ENCODE measurements around the gene NCOR1.

Gene NCOR1

DNA sequence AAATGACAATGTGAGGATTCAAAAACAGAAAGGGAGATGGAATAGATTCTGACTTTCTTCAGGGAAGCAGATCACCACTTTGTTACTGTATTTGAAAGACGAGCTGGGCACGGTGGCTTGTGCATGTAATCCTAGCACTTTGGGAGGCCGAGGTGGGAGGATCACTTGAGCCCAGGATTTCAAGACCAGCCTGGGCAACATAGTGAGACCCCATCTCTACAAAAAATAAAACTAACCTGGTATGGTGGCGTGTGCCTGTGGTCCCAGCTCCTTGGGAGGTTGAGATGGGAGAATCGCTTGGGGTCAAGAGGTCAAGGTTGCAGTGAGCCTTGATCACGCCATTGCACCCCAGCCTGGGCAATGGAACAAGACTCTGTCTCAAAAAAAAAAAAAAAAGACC is 35.7 kb upstream of the NCOR1 start:
- Histone ChIP-seq H3K9ac (no peak overlapping the region), H3K4me2 (no peak overlapping the region), H3K79me2 (ENCODE audit: insufficient read depth, low read depth) (no peaks in the 10 kb centered on the region), H3K4me1 (ENCODE audit: low read depth, poor library complexity, severe bottlenecking) (peaks cover 6% of the 10 kb centered on the region), H3K27me3 (ENCODE audit: insufficient read depth, low read depth) (no peaks in the 10 kb centered on the region), H3K4me3 (IDR thresholded peaks at IDR 0.05; ENCODE audit: insufficient read depth, low read depth, low read length) (no peak overlapping the region), H3K27ac (no peak overlapping the region), H2AFZ (ENCODE audit: low read depth) (no peak overlapping the region), H4K20me1 (ENCODE audit: insufficient read depth) (no peaks in the 10 kb centered on the region), H3K36me3 (ENCODE audit: insufficient read depth) (no peaks in the 10 kb centered on the region)
- TF ChIP-seq, protein P1, sequence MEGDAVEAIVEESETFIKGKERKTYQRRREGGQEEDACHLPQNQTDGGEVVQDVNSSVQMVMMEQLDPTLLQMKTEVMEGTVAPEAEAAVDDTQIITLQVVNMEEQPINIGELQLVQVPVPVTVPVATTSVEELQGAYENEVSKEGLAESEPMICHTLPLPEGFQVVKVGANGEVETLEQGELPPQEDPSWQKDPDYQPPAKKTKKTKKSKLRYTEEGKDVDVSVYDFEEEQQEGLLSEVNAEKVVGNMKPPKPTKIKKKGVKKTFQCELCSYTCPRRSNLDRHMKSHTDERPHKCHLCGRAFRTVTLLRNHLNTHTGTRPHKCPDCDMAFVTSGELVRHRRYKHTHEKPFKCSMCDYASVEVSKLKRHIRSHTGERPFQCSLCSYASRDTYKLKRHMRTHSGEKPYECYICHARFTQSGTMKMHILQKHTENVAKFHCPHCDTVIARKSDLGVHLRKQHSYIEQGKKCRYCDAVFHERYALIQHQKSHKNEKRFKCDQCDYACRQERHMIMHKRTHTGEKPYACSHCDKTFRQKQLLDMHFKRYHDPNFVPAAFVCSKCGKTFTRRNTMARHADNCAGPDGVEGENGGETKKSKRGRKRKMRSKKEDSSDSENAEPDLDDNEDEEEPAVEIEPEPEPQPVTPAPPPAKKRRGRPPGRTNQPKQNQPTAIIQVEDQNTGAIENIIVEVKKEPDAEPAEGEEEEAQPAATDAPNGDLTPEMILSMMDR (conservative IDR thresholded peaks at IDR 0.05; ENCODE audit: low read depth, low read length) = no peak

DNA sequence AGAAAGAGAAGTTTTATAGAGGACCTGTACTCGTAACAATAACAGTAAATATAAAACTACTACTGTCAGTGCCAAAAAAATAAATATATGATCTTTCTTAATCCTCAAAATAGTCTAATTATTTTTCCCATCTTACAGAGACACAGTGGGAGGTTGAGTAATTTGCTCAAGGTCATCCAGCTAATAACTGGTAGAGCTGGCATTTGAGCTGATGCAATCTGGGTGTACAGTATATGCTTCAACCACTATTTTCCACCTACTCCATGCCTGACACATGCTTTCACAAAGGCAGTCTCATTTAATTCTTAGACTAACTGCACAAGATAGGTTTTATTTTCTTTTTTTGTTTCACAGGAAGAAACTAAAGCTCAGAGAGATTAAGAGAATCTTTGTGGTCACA is 35.3 kb upstream of the NCOR1 start:
- no peak overlapping the region for H3K9ac ChIP-seq
- no peak overlapping the region for H3K4me2 ChIP-seq
- H3K4me1 ChIP-seq (ENCODE audit: low read depth, poor library complexity, severe bottlenecking) = peaks cover 6% of the 10 kb centered on the region
- no peaks in the 10 kb centered on the region for H3K27me3 ChIP-seq (ENCODE audit: insufficient read depth, low read depth)
- no peaks in the 10 kb centered on the region for H3K36me3 ChIP-seq (ENCODE audit: insufficient read depth)
- H3K4me3 ChIP-seq (IDR thresholded peaks at IDR 0.05; ENCODE audit: insufficient read depth, low read depth, low read length) = no peak overlapping the region
- H3K27ac ChIP-seq = no peak overlapping the region
- H2AFZ ChIP-seq (ENCODE audit: low read depth) = no peak overlapping the region
- TF ChIP-seq, protein P1 (conservative IDR thresholded peaks at IDR 0.05; ENCODE audit: low read depth, low read length) = no peak
- H4K20me1 ChIP-seq (ENCODE audit: insufficient read depth) = no peaks in the 10 kb centered on the region
- no peaks in the 10 kb centered on the region for H3K79me2 ChIP-seq (ENCODE audit: insufficient read depth, low read depth)

DNA sequence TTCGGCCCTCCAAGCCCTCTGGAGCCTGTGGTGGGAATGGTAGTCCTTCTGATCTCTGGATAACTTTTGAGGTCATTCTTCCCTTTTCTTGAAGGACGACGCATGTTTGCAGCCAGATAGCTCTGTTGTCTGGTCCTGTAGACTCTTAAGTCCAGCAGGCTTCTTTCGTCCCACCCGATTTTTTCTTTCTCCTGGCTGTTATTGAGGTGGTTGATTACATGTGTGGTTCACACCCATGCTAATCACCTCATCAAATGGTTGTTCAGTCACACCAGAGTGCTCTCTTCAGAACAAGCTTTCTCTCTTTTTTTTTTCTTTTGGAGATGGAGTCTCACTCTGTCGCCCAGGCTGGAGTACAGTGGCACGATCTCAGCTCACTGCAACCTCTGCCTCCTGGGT is 32.3 kb upstream of the NCOR1 start:
- TF ChIP-seq, protein P1 (conservative IDR thresholded peaks at IDR 0.05; ENCODE audit: low read depth, low read length) = no peak
- Histone ChIP-seq H3K27ac (no peak overlapping the region), H3K9ac (no peak overlapping the region), H3K4me2 (no peak overlapping the region), H3K79me2 (ENCODE audit: insufficient read depth, low read depth) (no peaks in the 10 kb centered on the region), H2AFZ (ENCODE audit: low read depth) (no peak overlapping the region), H3K27me3 (ENCODE audit: insufficient read depth, low read depth) (no peaks in the 10 kb centered on the region), H3K36me3 (ENCODE audit: insufficient read depth) (no peaks in the 10 kb centered on the region), H3K4me3 (IDR thresholded peaks at IDR 0.05; ENCODE audit: insufficient read depth, low read depth, low read length) (no peak overlapping the region), H3K4me1 (ENCODE audit: low read depth, poor library complexity, severe bottlenecking) (peaks cover 6% of the 10 kb centered on the region), H4K20me1 (ENCODE audit: insufficient read depth) (no peaks in the 10 kb centered on the region)

GRCh38 chr17:16243801-16244567 is 28.6 kb upstream of the NCOR1 start:
- no peak overlapping the region for H2AFZ ChIP-seq (ENCODE audit: low read depth)
- no peaks in the 10 kb centered on the region for H4K20me1 ChIP-seq (ENCODE audit: insufficient read depth)
- H3K4me1 ChIP-seq (ENCODE audit: low read depth, poor library complexity, severe bottlenecking) = no peaks in the 10 kb centered on the region
- H3K36me3 ChIP-seq (ENCODE audit: insufficient read depth) = no peaks in the 10 kb centered on the region
- H3K79me2 ChIP-seq (ENCODE audit: insufficient read depth, low read depth) = no peaks in the 10 kb centered on the region
- TF ChIP-seq, protein P1 (conservative IDR thresholded peaks at IDR 0.05; ENCODE audit: low read depth, low read length) = no peak
- no peak overlapping the region for H3K4me3 ChIP-seq (IDR thresholded peaks at IDR 0.05; ENCODE audit: insufficient read depth, low read depth, low read length)
- no peak overlapping the region for H3K27ac ChIP-seq
- no peak overlapping the region for H3K9ac ChIP-seq
- H3K27me3 ChIP-seq (ENCODE audit: insufficient read depth, low read depth) = no peaks in the 10 kb centered on the region
- no peak overlapping the region for H3K4me2 ChIP-seq

All from KMS-11 (cell line).